Endothelial cell of umbilical vein (primary cell): ENCODE results near the gene CD44. TPM values are rescaled to one million over a fixed set of nuclear protein-coding genes. Genes with fewer than 3 reads are reported as not detected.
A peak's percentile ranks its signal among the peaks of the same experiment; 100 is the strongest.

Experiments used
- BruUV-seq: library from RNA; stranded (reverse); fragments of 400-500 nt; replicated peaks from 2 replicates; lab custom pipeline; 2021; lab: Mats Ljungman, UMichigan
- CTCF ChIA-PET: fragments of 300-600, 350-600 bp; sonication (Branson Sonifier 250); formaldehyde crosslinking; loops from one replicate; lab custom pipeline; 2021; ENCODE audit warnings: antibody characterized with exemption, inconsistent platforms; lab: Charles Lee
- POLR2A ChIA-PET: fragments of 300-600, 350-600 bp; sonication (Branson Sonifier 250); formaldehyde crosslinking; loops from one replicate; lab custom pipeline; 2021; ENCODE audit warnings: antibody characterized with exemption, inconsistent platforms; lab: Charles Lee
- DNase-seq: peaks from one replicate; pipeline ENCODE4 v3.0.0-alpha.2; 2011; ENCODE audit warnings: low read depth, low spot score
- FAIRE-seq: peaks from 2 replicates; lab custom pipeline; 2011; peaks lifted over from hg19 to GRCh38; lab: Jason Lieb, UNC
- H2AFZ ChIP-seq: 2 replicates; pipeline ENCODE4 v1.6.0; 2012; ENCODE audit warnings: low read depth, low read length, control low read depth, inconsistent platforms
- H3K27ac ChIP-seq: 2 replicates; pipeline ENCODE4 v1.5.1; 2011; ENCODE audit warnings: low read depth, mild to moderate bottlenecking, control low read depth, low read length, moderate library complexity; ENCODE audit not compliant: insufficient read depth
- H3K27me3 ChIP-seq, 2 experiments: 2 replicates each; pipeline versions ENCODE4 v1.6.0 to v1.6.1; 2011; ENCODE audit warnings: low read length in 2 of 2, mixed read lengths in 1 of 2; ENCODE audit not compliant: control insufficient read depth in 2 of 2, insufficient read depth in 2 of 2
- H3K36me3 ChIP-seq, 2 experiments: 2 replicates in 1 of 2; 3 replicates in 1 of 2; pipeline ENCODE4 v1.5.1; 2011; ENCODE audit warnings: low read length in 2 of 2, mild to moderate bottlenecking in 1 of 2, moderate library complexity in 1 of 2; ENCODE audit not compliant: control insufficient read depth in 2 of 2, insufficient read depth in 2 of 2; ENCODE audit errors: extremely low read depth in 1 of 2
- H3K4me1 ChIP-seq: 3 replicates; pipeline ENCODE4 v1.5.1; 2011; ENCODE audit warnings: mild to moderate bottlenecking, low read length; ENCODE audit not compliant: control insufficient read depth, insufficient read depth; ENCODE audit errors: extremely low read depth
- H3K4me2 ChIP-seq: 2 replicates; pipeline ENCODE4 v1.6.1; 2011; ENCODE audit warnings: low read length, control low read depth, mixed read lengths; ENCODE audit not compliant: insufficient read depth
- H3K4me3 ChIP-seq, 3 experiments: fragments of 200-600 bp in 1 of 3; sonication (generic), shearing (Covaris generic) in 1 of 3; replicated peaks in 1 of 3; 2 replicates each; pipeline ENCODE4 v1.5.1; 2011 to 2016; ENCODE audit warnings: control low read depth in 3 of 3, low read length in 3 of 3, mild to moderate bottlenecking in 2 of 3, inconsistent platforms in 1 of 3, low read depth in 1 of 3, moderate library complexity in 1 of 3; ENCODE audit not compliant: insufficient read depth in 1 of 3
- H3K79me2 ChIP-seq: 2 replicates; pipeline ENCODE4 v1.6.0; 2012; ENCODE audit warnings: low read length, inconsistent platforms; ENCODE audit not compliant: control insufficient read depth, insufficient read depth
- H3K9ac ChIP-seq: replicated peaks from 2 replicates; pipeline ENCODE3; 2011; ENCODE audit warnings: low read length, control low read depth; ENCODE audit not compliant: insufficient read depth; ENCODE audit errors: extremely low read depth
- H3K9me1 ChIP-seq: replicated peaks from 3 replicates; pipeline ENCODE4 v1.6.0; 2011; ENCODE audit warnings: mild to moderate bottlenecking, low read length; ENCODE audit not compliant: control insufficient read depth, insufficient read depth; ENCODE audit errors: extremely low read depth
- H3K9me3 ChIP-seq: replicated peaks from 2 replicates; pipeline ENCODE4 v1.5.1; 2012; ENCODE audit warnings: low read length, inconsistent platforms; ENCODE audit not compliant: control insufficient read depth, insufficient read depth
- H4K20me1 ChIP-seq: replicated peaks from 2 replicates; pipeline ENCODE3; 2011; ENCODE audit warnings: mild to moderate bottlenecking, low read length; ENCODE audit not compliant: control insufficient read depth, insufficient read depth; ENCODE audit errors: extremely low read depth
- CTCF ChIP-seq, 2 donors: IDR thresholded peaks; 1 replicate in 1 of 2; 2 replicates in 1 of 2; pipeline ENCODE4 v1.5.1; 2011; ENCODE audit warnings: low read length in 2 of 2, mild to moderate bottlenecking in 2 of 2, moderate library complexity in 2 of 2, control low read depth in 1 of 2, inconsistent platforms in 1 of 2, low read depth in 1 of 2; ENCODE audit not compliant: insufficient read depth in 1 of 2; ENCODE audit errors: extremely low read depth in 1 of 2
- EZH2 ChIP-seq: IDR thresholded peaks from 2 replicates; pipeline ENCODE4 v1.6.1; 2012; ENCODE audit warnings: borderline replicate concordance, low read depth, mild to moderate bottlenecking, moderate library complexity, low read length, inconsistent platforms; ENCODE audit not compliant: severe bottlenecking
- FOS ChIP-seq: IDR thresholded peaks from 2 replicates; pipeline ENCODE4 v1.6.1; 2011; ENCODE audit warnings: mild to moderate bottlenecking, low read length, moderate library complexity, borderline replicate concordance; ENCODE audit not compliant: insufficient read depth
- GATA2 ChIP-seq: IDR thresholded peaks from 2 replicates; pipeline ENCODE4 v1.7.0; 2011; ENCODE audit warnings: low read depth, mild to moderate bottlenecking, moderate library complexity, mixed read lengths, low read length; ENCODE audit not compliant: insufficient read length, insufficient read depth
- JUN ChIP-seq: IDR thresholded peaks from 2 replicates; pipeline ENCODE4 v1.6.1; 2011; ENCODE audit warnings: borderline replicate concordance, low read depth; ENCODE audit not compliant: insufficient read length, insufficient read depth
- MYC ChIP-seq: IDR thresholded peaks from one replicate; pipeline ENCODE4 v1.6.1; 2011; ENCODE audit warnings: mild to moderate bottlenecking, low read depth, low read length
- POLR2A ChIP-seq: IDR thresholded peaks from 2 replicates; pipeline ENCODE4 v1.6.1; 2012; ENCODE audit warnings: low read depth, mild to moderate bottlenecking, control low read depth, low read length
- POLR2AphosphoS5 ChIP-seq: IDR thresholded peaks from 2 replicates; pipeline ENCODE4 v1.6.1; 2012; ENCODE audit warnings: low read depth, mild to moderate bottlenecking, control low read depth, low read length, moderate library complexity; ENCODE audit not compliant: insufficient read depth
- dilution Hi-C: fragments of 300-500 bp; cut with MboI; formaldehyde crosslinking; loops from one replicate; pipeline ENCODE4 v1.15.0; 2019; ENCODE audit warnings: low sequenced_read_pairs; ENCODE audit not compliant: extremely low pct_ligation_motif_present
- intact Hi-C: fragments of 100-400 bp; cut with micrococcal nuclease; formaldehyde crosslinking; loops from one replicate; pipeline ENCODE4 v1.10.0; 2022
- polyA plus RNA-seq, 4 experiments: library from polyadenylated mRNA; depleted of rRNA in 3 of 4; stranded (reverse) in 3 of 4; unstranded in 1 of 4; fragments of >200 nt; gene quantifications; 2 replicates each; pipeline versions ENCODE4 v1.2.1 to v1.2.3, GENCODE V29; 2011 to 2012; ENCODE audit warnings: missing spikeins in 1 of 4
- total RNA-seq: library from RNA; stranded (reverse); gene quantifications from 2 replicates; pipeline ENCODE4 v1.2.3, GENCODE V29; 2021
- TF ChIP-seq, protein P1 (sequence below): IDR thresholded peaks from 2 replicates; pipeline ENCODE4 v1.6.1; 2011; ENCODE audit not compliant: insufficient read depth, insufficient read length

Gene CD44
- total and polyA plus RNA-seq, 2 donors (not counting 3 experiments of a cell fraction or from before 2014, with no cell fraction given) = 25.5 to 26.3 TPM

DNA sequence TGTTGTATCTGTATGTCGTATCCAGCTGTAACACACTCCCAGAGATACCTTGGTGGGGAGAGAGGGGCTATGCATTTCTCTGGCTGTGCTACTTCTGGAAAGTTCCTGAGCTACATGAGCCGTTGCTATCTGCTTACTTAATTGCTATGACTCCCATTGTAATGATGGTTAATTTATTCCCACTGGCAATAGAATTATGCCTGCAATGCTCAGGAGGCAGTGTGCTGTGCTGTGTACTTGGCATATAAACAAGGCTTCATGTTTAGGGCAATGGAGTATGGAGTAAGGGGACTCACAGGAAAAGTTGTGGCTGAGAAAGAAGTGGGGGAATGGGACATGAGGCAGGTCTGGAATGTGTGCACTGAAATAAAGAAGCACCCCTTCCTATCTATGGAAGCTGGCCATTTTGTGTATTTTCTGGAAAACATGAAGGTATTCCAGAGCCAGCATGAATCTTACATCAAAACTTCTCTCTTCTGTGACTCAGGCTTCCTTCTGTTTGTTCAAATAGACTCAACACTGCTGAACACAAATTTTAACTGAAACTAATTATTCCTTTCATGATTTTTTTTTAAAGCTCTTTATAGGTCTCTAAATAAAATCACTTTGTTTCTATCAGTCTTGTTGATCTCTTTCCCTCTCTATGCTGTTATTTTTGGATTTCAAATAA is 40.6 kb downstream of the CD44 start:
- DNase-seq (no peak), FAIRE-seq (no peak)
- Histone ChIP-seq H3K36me3 (peaks cover 0 to 2% of the 10 kb centered on the region in 2 experiments), H3K9me1 (no peaks in the 10 kb centered on the region), H4K20me1 (no peaks in the 10 kb centered on the region), H3K9ac (no peak overlapping the region), H3K9me3 (no peaks in the 10 kb centered on the region), H3K79me2 (peaks cover 51% of the 10 kb centered on the region), H3K4me2 (no peak overlapping the region), H3K27me3 (no peaks in the 10 kb centered on the region), H3K27ac (no peak overlapping the region), H3K4me3 (no peak overlapping the region), H3K4me1 (peaks cover 5% of the 10 kb centered on the region), H2AFZ (no peak overlapping the region)
- CTCF ChIA-PET = interaction anchor here (0.7 to 1.2 kb wide), 2 partner anchors 13 to 15 kb away, joined by 3 read pairs; no protein-coding TSS in a partner anchor
- TF ChIP-seq EZH2 (no peak), JUN (no peak), FOS (peak; percentile 10)
- no TSS peak for BruUV-seq
- dilution Hi-C loops = no loop called here
- intact Hi-C loops = no loop called here
- POLR2A ChIA-PET = no interaction called here

DNA sequence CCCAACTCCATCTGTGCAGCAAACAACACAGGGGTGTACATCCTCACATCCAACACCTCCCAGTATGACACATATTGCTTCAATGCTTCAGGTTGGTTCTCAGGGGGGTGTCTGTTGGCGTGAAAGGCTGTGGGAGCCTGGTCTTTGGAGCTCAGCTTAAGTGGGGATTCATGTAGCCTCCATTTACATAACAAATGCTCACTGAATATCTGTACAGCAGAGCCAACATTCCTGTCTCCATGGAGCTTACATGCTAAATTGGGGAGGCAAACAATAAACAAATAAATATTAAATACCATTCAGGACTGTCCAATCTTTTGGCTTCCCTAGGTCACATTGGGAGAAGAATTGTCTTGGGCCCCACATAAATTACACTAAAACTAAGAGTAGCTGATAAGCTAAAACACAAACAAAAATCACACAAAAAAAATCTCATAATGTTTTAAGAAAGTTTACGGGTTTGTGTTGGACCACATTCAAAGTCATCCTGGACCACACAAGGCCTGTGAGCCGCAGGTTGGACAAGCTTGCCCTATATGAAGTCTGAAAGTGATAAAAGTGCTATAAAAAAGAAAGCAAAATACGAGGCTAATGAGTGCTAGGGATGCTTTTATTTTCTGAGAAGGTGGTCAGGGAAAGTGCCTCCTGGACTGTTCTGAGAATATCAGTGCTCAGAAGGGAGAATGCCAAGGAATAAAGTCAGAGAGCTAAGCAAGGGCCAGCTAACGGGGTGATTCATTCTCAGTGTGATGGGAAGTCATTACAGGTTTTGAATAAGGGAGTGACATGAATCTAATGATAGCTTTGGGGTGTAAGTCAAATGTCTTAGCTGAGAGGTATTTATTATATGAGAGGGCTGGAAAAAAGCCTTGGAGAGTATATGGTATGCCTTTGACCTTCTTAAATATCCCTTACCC is 41.6 kb downstream of the CD44 start:
- intact Hi-C loops (no loop called here), dilution Hi-C loops (no loop called here)
- Histone ChIP-seq H4K20me1 (no peaks in the 10 kb centered on the region), H2AFZ (no peak overlapping the region), H3K4me2 (no peak overlapping the region), H3K9ac (no peak overlapping the region), H3K9me1 (no peaks in the 10 kb centered on the region), H3K36me3 (peaks cover 0 to 2% of the 10 kb centered on the region in 2 experiments), H3K4me3 (no peak overlapping the region), H3K9me3 (no peaks in the 10 kb centered on the region), H3K79me2 (peaks cover 42% of the 10 kb centered on the region), H3K27me3 (no peaks in the 10 kb centered on the region), H3K27ac (no peak overlapping the region), H3K4me1 (no peaks in the 10 kb centered on the region)
- FAIRE-seq (no peak), DNase-seq (no peak)
- no peak for TF ChIP-seq POLR2A
- no peak for TF ChIP-seq JUN
- no peak for TF ChIP-seq EZH2
- no peak for TF ChIP-seq FOS
- TF ChIP-seq CTCF (IDR thresholded peaks at IDR 0.05; ENCODE audit: extremely low read depth in 1 of 2, insufficient read depth in 1 of 2, low read depth in 1 of 2, low read length in 2 of 2) = no peak
- TF ChIP-seq GATA2 = no peak
- TF ChIP-seq, protein P1, sequence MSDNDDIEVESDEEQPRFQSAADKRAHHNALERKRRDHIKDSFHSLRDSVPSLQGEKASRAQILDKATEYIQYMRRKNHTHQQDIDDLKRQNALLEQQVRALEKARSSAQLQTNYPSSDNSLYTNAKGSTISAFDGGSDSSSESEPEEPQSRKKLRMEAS = no peak
- TF ChIP-seq MYC = no peak
- TF ChIP-seq POLR2AphosphoS5 = no peak
- CTCF ChIA-PET = no interaction called here
- POLR2A ChIA-PET = no interaction called here
- BruUV-seq = no TSS peak
